Kidney (tissue), 14 donors: ENCODE data around the gene FTH1. TPM values are rescaled to one million over a fixed set of nuclear protein-coding genes. Genes with fewer than 3 reads are reported as not detected.

ENCODE experiments used
- DNase-seq, 5 donors: peaks; one replicate each; pipeline ENCODE4 v3.0.0-alpha.2; 2013 to 2020
- FAIRE-seq: peaks from 2 replicates; lab custom pipeline; 2012; peaks lifted over from hg19 to GRCh38; lab: Jason Lieb, UNC
- H3K27ac ChIP-seq, 2 donors: one replicate each; pipeline ENCODE4 v1.7.0; 2013; ENCODE audit warnings: low read depth in 2 of 2, low read length in 2 of 2, inconsistent platforms in 1 of 2
- H3K27me3 ChIP-seq: one replicate; pipeline ENCODE4 v1.7.1; 2013; ENCODE audit warnings: low read length, inconsistent platforms; ENCODE audit not compliant: control insufficient read depth, insufficient read depth
- H3K36me3 ChIP-seq, 3 donors: one replicate each; pipeline versions ENCODE4 v1.7.0 to v1.7.1; 2013; ENCODE audit warnings: low read length in 3 of 3, control low read depth in 1 of 3, inconsistent platforms in 1 of 3; ENCODE audit not compliant: insufficient read depth in 3 of 3, control insufficient read depth in 2 of 3
- H3K4me1 ChIP-seq, 3 donors: one replicate each; pipeline versions ENCODE4 v1.7.0 to v1.7.1; 2013; ENCODE audit warnings: low read length in 3 of 3, inconsistent platforms in 1 of 3, low read depth in 1 of 3; ENCODE audit not compliant: control insufficient read depth in 2 of 3, insufficient read depth in 2 of 3
- H3K4me3 ChIP-seq, 3 donors: one replicate each; pipeline versions ENCODE4 v1.7.0 to v1.8.1; 2013; ENCODE audit warnings: low read length in 3 of 3, control low read depth in 1 of 3, inconsistent platforms in 1 of 3
- H3K9ac ChIP-seq, 3 donors: one replicate each; pipeline versions ENCODE4 v1.7.0 to v1.7.1; 2013; ENCODE audit warnings: low read length in 3 of 3, control low read depth in 1 of 3, inconsistent platforms in 1 of 3
- H3K9me3 ChIP-seq, 3 donors: one replicate each; pipeline versions ENCODE4 v1.7.0 to v1.7.1; 2013; ENCODE audit warnings: low read length in 3 of 3, control low read depth in 1 of 3, inconsistent platforms in 1 of 3; ENCODE audit not compliant: control insufficient read depth in 2 of 3, insufficient read depth in 1 of 3
- intact Hi-C: fragments of 100-400 bp; cut with DNase I; formaldehyde crosslinking; loops from one replicate; pipeline ENCODE4 v1.11.1; 2022
- polyA plus RNA-seq: library from polyadenylated mRNA; stranded (reverse); fragments of 350-450 nt; fragmentation: Illumina TruSeq; extraction: RNeasy Lipid Tissue Mini Kit (QIAGEN cat#74804); gene quantifications from one replicate; pipeline ENCODE4 v1.2.3, GENCODE V29; 2014; ENCODE audit warnings: low read depth, low replicate concordance; ENCODE audit not compliant: insufficient read depth
- total RNA-seq: library from RNA; stranded (reverse); fragmentation: NEBNext Ultra II Directional; extraction: Animal tissue kit (Norgen Biotek cat#: 25700); gene quantifications from one replicate; pipeline ENCODE4 v1.2.1, GENCODE V29; 2021
- TF ChIP-seq, protein P1 (sequence below): IDR thresholded peaks from 3 replicates; pipeline ENCODE4 v1.5.1; 2012; ENCODE audit warnings: mild to moderate bottlenecking, moderate library complexity, borderline replicate concordance; ENCODE audit not compliant: insufficient read depth; ENCODE audit errors: extremely low read depth
- donor health status: control.
- donor health status: control.
- donor health status: control.
- donor health status: control.
- donor health status: control.
- donor health status: DM: yes; HTN: yes; CAD: no.
- donor health status: Normal renal cell carcinoma (clear cell type).

The FTH1 gene
- total and polyA plus RNA-seq, 2 donors from 2014 or later: 3,221 to 7,914 TPM

DNA sequence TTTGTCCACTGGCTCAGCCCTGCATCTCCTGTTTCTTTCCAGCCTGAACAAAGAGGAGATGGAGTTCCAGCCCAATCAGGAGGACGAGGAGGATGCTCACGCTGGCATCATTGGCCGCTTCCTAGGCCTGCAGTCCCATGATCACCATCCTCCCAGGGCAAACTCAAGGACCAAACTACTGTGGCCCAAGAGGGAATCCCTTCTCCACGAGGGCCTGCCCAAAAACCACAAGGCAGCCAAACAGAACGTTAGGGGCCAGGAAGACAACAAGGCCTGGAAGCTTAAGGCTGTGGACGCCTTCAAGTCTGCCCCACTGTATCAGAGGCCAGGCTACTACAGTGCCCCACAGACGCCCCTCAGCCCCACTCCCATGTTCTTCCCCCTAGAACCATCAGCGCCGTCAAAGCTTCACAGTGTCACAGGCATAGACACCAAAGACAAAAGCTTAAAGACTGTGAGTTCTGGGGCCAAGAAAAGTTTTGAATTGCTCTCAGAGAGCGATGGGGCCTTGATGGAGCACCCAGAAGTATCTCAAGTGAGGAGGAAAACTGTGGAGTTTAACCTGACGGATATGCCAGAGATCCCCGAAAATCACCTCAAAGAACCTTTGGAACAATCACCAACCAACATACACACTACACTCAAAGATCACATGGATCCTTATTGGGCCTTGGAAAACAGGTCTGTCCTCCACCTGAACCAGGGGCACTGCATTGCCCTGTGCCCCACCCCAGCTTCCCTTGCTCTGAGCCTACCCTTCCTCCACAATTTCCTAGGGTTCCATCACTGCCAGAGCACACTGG lies 5.0 kb downstream of the FTH1 start:
- Histone ChIP-seq H3K36me3 (peaks cover 16 to 28% (median 22%) of the 10 kb centered on the region in 3 donors), H3K9ac (no peak overlapping the region)

GRCh38 chr11:61961570-61962212 lies 5.7 kb downstream of the FTH1 start:
- Histone ChIP-seq H3K4me1 (peaks cover 2 to 30% (median 17%) of the 10 kb centered on the region in 3 donors), H3K36me3 (peaks cover 16 to 28% (median 22%) of the 10 kb centered on the region in 3 donors), H3K27ac (peak overlapping the region; percentile 47 to 85), H3K4me3 (no peak overlapping the region), H3K9me3 (no peaks in the 10 kb centered on the region), H3K9ac (no peak overlapping the region), H3K27me3 (no peaks in the 10 kb centered on the region)
- intact Hi-C loops: no loop called here
- TF ChIP-seq, protein P1, sequence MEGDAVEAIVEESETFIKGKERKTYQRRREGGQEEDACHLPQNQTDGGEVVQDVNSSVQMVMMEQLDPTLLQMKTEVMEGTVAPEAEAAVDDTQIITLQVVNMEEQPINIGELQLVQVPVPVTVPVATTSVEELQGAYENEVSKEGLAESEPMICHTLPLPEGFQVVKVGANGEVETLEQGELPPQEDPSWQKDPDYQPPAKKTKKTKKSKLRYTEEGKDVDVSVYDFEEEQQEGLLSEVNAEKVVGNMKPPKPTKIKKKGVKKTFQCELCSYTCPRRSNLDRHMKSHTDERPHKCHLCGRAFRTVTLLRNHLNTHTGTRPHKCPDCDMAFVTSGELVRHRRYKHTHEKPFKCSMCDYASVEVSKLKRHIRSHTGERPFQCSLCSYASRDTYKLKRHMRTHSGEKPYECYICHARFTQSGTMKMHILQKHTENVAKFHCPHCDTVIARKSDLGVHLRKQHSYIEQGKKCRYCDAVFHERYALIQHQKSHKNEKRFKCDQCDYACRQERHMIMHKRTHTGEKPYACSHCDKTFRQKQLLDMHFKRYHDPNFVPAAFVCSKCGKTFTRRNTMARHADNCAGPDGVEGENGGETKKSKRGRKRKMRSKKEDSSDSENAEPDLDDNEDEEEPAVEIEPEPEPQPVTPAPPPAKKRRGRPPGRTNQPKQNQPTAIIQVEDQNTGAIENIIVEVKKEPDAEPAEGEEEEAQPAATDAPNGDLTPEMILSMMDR: no peak
- no peak for FAIRE-seq
- DNase-seq: peak in 1 of 5 donors; percentile 88

More for the DNA sequence above, 5.0 kb downstream of the FTH1 start:
- Histone ChIP-seq H3K9me3 (no peaks in the 10 kb centered on the region), H3K4me3 (no peak overlapping the region), H3K27me3 (no peaks in the 10 kb centered on the region), H3K4me1 (peaks cover 2 to 30% (median 17%) of the 10 kb centered on the region in 3 donors), H3K27ac (peak overlapping the region; percentile 69 to 85)
- no peak for FAIRE-seq
- TF ChIP-seq, protein P1: no peak
- intact Hi-C loops: no loop called here
- peak in 1 of 5 donors; percentile 47 for DNase-seq

GRCh38 chr11:61960532-61960931 lies 6.9 kb downstream of the FTH1 start:
- TF ChIP-seq, protein P1: no peak
- Histone ChIP-seq H3K27ac (no peak overlapping the region), H3K36me3 (peaks cover 16 to 25% (median 20%) of the 10 kb centered on the region in 3 donors), H3K4me3 (no peak overlapping the region), H3K4me1 (peaks cover 2 to 32% (median 17%) of the 10 kb centered on the region in 3 donors), H3K27me3 (no peaks in the 10 kb centered on the region), H3K9ac (no peak overlapping the region), H3K9me3 (no peaks in the 10 kb centered on the region)
- FAIRE-seq (no peak), DNase-seq (no peak)
- intact Hi-C loops: no loop called here
